Activated CD4-positive, CD25-positive, alpha-beta regulatory T cell treated with anti-CD3 and anti-CD28 coated beads, Interleukin-2, amount 50 U/mL, for 24 hours (primary cell): ENCODE measurements around the gene KIAA0040.
"Not testable (repeated sequence)": the region's sequence is repeated elsewhere in the genome, so short reads cannot be mapped to it uniquely, and the experiment has no call there.

Experiments
- ATAC-seq, 2 donors: fragments of 150-1000 bp; cut with Tn5 transposase; one replicate each; pipeline ENCODE4 v1.10.0; 2021; ENCODE audit warnings: mild to moderate bottlenecking in 1 of 2, moderate library complexity in 1 of 2

KIAA0040 gene

GRCh38 chr1:175133673-175134435, 58.7 kb downstream of the KIAA0040 start:
- no peak for ATAC-seq

GRCh38 chr1:175132436-175132835, 60.1 kb downstream of the KIAA0040 start:
- ATAC-seq = no peak

DNA sequence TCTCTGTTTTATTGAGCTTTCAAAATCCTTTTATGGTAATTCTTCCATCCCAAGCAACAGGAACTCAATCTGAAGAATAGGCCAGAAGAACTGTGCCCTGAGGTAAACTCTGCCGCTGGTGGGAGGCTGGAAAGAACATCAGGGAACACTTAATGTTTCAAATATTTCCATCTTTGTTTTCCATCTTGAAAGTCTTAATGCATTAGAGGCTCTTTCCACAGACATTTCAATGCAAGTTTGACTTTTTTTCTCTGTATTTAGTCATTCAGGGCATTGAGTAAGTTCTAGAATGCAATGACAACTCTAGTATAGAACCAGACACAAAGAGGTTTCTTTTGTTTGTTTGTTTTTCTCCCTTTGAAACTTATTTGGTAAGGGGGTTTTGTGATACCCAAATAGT, 61.5 kb downstream of the KIAA0040 start:
- no peak for ATAC-seq

- no peak for ATAC-seq
Measured at GRCh38 chr1:175130649-175131045, 61.9 kb downstream of the KIAA0040 start.

DNA sequence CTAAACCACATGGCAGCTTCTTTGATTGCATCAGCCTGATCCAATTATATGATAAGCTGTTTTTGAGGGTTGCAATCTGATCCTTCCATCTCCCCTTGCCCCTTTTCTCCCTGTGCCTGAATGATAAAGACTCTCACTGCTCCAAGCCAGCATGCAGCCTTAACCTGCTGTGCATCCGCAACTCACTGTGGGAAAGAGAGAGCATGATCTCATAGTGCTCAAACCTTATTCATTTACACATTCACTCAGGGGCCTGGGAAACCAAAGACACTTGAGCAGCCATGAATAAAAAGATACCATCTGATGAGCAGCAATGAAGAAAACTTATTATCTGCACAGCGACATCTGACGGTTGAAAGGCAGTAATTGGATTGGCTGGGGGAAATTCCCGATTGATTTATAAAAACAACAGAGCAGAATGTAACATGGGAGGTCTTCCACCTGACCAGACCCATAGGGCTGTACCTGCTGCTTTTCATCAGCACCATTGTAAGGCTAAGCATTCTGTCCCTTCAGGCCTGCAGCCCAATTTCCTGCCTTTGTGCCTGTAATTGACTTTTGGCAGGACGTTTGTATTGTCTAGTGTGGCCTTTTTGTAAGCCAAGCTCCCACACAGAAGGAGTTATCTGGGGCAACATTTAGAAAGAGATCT, 62.5 kb downstream of the KIAA0040 start:
- ATAC-seq = no peak

DNA sequence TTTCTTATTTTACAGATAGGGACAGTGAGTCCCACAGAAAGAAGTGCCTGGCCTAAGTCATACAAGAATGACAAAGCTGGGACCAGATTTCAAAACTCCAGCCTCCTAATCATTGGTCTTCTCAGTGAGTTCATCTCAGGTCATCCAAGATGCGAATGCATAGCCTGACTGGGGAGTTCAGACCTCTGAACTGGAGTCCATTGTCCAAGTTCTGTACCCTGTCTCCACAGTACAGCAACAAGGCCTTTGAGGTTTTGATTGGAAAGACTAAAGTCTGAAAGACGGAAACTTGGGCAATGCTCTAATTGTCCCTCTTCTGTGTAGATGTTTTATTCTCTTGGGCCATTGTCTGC, 63.0 kb downstream of the KIAA0040 start:
- no peak for ATAC-seq

GRCh38 chr1:175129182-175129581, 63.4 kb downstream of the KIAA0040 start:
- ATAC-seq = no peak

DNA sequence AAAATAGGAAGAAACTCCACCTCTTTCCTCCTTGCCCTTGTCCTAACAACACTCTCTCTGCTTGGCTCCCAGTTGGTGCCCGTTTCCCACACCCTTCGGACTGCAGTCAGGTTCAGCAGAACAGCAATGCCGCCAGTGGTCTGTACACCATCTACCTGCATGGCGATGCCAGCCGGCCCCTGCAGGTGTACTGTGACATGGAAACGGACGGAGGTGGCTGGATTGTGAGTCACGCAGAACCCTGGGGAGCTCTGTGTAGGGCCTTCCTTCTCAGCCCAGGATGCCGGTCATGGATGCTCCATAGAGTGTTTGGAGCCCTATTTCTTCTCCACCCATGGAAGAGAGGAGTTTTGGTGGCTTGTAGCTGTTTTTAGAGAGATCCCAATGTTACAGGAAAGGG, 64.1 kb downstream of the KIAA0040 start:
- no peak for ATAC-seq

GRCh38 chr1:175127565-175127964, 65.0 kb downstream of the KIAA0040 start:
- ATAC-seq = no peak

DNA sequence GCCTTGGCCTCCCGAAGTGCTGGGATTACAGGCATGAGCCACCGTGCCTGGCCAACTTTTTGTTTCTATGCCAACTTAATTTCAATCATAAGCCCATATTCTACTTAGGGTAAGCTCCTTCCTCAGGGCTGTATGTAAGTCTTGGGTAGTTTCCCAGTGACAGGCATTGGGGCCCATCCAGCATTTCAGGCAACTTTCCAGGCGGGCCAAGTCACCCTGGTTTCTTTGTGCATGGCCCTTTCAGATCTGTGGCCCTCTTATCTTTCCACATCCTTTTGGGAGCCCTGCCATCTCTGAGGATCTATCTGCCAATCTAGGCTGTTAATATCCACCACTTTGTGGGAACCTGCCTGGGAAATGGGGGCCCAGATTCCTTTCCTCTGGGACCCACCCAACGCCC, 66.2 kb downstream of the KIAA0040 start:
- ATAC-seq = no peak

- ATAC-seq = no peak
Measured at GRCh38 chr1:175124861-175125260, 67.7 kb downstream of the KIAA0040 start.

GRCh38 chr1:175120511-175120910, 72.1 kb downstream of the KIAA0040 start:
- ATAC-seq = no peak

GRCh38 chr1:175118375-175119367, 73.9 kb downstream of the KIAA0040 start:
- no peak for ATAC-seq

GRCh38 chr1:175116903-175117302, 75.7 kb downstream of the KIAA0040 start:
- ATAC-seq = no peak

GRCh38 chr1:175116210-175116798, 76.3 kb downstream of the KIAA0040 start:
- ATAC-seq = no peak

- no peak for ATAC-seq
Measured at GRCh38 chr1:175114996-175115395, 77.6 kb downstream of the KIAA0040 start.

DNA sequence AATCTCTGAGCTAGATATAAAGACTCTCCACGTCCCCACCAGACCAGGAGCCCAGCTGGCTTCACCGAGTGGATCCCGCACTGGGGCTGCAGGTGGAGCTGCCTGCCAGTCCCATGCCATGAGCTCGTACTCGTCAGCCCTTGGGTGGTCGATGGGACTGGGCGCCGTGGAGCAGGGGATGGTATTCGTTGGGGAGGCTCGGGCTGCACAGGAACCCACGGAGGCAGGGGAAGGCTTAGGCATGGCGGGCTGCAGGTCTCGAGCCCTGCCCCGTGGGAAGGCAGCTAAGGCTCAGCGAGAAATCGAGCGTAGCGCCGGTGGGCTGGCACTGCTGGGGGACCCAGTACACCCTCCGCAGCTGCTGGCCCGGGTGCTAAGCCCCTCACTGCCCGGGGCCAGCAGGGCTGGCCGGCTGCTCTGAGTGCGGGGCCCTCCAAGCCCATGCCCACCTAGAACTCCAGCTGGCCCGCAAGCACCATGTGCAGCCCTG, 84.2 kb downstream of the KIAA0040 start:
- not testable (repeated sequence) for ATAC-seq
